ENCODE results near the gene SPATA46.

Gene SPATA46

DNA sequence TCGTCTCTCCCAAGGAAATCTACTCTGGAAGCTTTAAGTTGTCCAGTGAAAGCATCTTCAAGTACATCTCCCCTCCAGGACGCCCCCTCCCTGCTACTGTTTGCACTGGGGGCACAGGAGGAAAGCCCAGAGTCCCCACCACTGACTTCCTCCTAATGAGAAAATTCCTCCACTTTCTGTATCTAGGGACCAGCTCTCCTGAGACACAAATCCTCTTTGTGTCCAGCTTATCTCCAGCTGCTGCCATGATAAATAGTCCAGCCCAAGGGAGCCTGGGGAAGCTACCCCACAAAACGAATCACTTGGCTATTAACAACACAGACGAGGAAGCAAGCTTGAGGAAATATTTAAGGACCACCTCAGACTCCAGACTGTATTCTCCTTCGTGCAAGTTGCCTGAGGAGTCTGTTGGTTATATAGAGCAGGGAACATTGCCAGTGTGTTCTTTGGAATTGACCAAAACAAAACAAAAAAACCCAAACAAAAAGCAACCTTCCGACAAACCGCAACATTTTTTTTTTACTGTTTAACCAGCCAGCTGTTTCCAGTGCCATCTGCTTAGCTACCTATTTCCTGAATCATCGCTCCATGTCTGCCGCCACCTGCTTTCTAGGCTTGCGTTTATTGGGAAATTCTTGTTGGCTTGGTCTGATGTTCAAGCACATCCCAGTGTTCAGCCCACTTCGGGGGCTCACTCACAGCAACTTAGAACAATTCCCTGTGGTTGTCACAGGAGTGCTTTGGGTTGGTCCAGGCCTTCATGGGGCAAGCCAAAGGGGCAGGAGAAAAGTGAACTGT, 12.6 kb upstream of the SPATA46 start:
- H3K9ac ChIP-seq (ENCODE audit: low read depth, low read length), result no peak overlapping the region
- H3K27me3 ChIP-seq (ENCODE audit: control insufficient read depth, insufficient read depth, low read length), result no peaks in the 10 kb centered on the region
- no peaks in the 10 kb centered on the region for H3K9me3 ChIP-seq (ENCODE audit: control insufficient read depth, insufficient read depth, low read length)
- H3K36me3 ChIP-seq (ENCODE audit: control insufficient read depth, insufficient read depth, low read length), result no peaks in the 10 kb centered on the region
- H3K4me1 ChIP-seq (ENCODE audit: control insufficient read depth, insufficient read depth, low read length), result peaks cover 8% of the 10 kb centered on the region
- no peak overlapping the region for H3K4me3 ChIP-seq (ENCODE audit: low read depth, low read length)

DNA sequence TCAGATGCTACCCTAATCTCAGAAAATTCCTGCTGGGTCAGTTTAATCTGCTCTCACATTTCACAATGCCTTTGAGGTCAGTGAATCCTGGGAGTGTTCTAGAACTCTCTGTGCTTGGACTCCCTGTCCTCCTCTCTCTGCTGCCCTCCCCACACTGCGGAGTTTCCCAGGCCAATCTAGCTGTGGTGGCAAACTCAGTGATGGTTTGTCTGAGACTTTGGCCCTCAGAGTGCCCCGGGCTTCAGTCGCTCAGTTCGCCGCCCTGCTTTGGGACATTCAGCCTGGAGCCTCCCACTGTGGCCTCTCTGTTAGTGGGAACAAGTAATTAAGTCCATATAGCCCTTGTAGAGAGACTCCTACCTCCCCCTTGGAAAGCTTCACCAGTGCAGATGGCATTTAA, 12.0 kb upstream of the SPATA46 start:
- Histone ChIP-seq H3K9ac (ENCODE audit: low read depth, low read length) (no peak overlapping the region), H3K9me3 (ENCODE audit: control insufficient read depth, insufficient read depth, low read length) (no peaks in the 10 kb centered on the region), H3K27me3 (ENCODE audit: control insufficient read depth, insufficient read depth, low read length) (no peaks in the 10 kb centered on the region), H3K36me3 (ENCODE audit: control insufficient read depth, insufficient read depth, low read length) (peaks cover 4% of the 10 kb centered on the region), H3K4me3 (ENCODE audit: low read depth, low read length) (no peak overlapping the region), H3K4me1 (ENCODE audit: control insufficient read depth, insufficient read depth, low read length) (peaks cover 8% of the 10 kb centered on the region)

GRCh38 chr1:162388083-162388594, 11.5 kb upstream of the SPATA46 start:
- Histone ChIP-seq H3K9ac (ENCODE audit: low read depth, low read length) (no peak overlapping the region), H3K4me1 (ENCODE audit: control insufficient read depth, insufficient read depth, low read length) (peaks cover 8% of the 10 kb centered on the region), H3K36me3 (ENCODE audit: control insufficient read depth, insufficient read depth, low read length) (peaks cover 9% of the 10 kb centered on the region), H3K9me3 (ENCODE audit: control insufficient read depth, insufficient read depth, low read length) (no peaks in the 10 kb centered on the region), H3K4me3 (ENCODE audit: low read depth, low read length) (no peak overlapping the region), H3K27me3 (ENCODE audit: control insufficient read depth, insufficient read depth, low read length) (no peaks in the 10 kb centered on the region)

DNA sequence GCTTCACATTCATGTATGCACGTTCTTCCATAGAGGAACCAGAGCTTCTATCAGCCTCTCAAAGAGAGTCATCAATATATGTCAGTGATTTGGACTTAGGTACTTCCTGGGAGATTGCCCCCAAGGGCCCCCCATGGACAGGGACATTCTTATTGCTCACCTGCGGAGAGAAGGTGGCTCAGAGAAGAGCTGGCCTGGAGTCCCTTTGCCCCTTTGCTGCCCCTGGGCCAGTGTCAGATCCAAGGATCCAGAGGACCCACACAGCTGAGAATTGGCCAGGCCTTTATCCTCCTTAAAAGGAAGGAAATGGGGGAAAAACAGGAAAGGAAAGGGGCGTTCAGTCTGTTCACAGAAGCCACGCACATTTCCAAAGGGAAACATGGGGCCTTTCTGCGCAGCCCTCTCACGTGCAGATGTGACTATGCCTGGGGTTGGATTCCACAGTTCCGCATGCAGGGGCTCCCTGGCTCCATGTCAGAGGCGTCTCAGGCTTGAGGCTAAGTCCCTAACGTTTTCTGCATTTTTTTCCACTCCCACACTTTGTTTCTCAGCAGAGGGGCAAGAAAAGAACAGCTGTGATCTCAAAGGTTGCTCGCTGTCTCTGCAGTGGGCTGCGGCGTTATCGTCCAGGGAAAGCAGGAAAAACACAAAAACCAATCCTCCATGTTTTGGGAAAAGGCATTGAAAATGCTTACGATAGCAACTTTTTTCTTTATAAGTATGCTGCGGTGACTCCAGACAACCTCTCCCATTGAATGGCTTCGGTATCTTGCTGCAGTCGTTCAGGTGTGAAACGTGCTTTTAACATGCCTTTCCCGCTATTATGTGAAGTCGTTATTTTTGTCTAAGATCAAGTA, 10.8 kb upstream of the SPATA46 start:
- Histone ChIP-seq H3K4me3 (ENCODE audit: low read depth, low read length) (no peak overlapping the region), H3K27me3 (ENCODE audit: control insufficient read depth, insufficient read depth, low read length) (no peaks in the 10 kb centered on the region), H3K4me1 (ENCODE audit: control insufficient read depth, insufficient read depth, low read length) (peaks cover 8% of the 10 kb centered on the region), H3K9me3 (ENCODE audit: control insufficient read depth, insufficient read depth, low read length) (no peaks in the 10 kb centered on the region), H3K36me3 (ENCODE audit: control insufficient read depth, insufficient read depth, low read length) (peaks cover 10% of the 10 kb centered on the region), H3K9ac (ENCODE audit: low read depth, low read length) (no peak overlapping the region)

DNA sequence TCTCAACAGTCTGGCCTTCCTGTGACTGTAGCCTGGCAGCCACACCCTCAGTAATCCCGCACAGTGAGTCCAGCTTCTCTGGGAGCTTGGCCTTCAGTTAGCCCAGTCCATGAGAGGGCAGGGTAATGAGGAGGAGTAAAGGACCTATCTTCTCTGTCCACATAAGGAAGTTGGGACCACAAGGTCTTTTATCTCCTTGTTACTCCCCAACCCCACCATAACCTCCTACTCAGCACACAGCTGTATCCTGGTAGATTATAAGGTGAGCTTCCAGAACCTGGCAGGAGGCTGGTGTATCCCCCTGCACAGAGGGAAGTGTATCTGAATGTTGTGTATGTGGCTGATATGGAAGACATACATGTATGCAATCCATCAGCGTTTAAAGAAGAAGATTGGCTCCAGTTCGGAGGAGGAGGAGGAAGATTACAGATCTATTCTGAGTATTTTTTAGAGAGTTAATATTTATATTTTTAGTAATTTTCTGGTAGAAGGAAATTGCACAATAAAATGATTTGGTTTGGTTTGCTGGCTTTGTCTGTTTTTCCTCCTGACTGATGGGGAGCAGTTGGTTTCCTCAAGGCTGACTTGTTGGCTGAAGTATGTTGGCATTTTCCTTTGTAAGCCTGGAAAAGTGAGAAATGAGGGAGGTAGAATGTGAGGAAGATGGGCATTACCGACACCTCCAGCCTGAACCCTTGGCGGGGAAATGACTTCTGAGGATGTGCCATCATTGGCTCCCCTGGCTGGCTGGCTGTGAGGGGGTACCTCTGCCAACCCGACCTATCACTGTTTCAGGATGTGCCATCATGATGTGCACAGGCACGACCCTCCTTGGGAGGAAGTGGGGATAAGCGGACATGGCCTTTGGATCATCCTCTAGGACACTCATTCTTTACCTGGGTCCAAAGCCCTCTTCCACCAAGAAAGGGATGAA, 9.9 kb upstream of the SPATA46 start:
- Histone ChIP-seq H3K27me3 (ENCODE audit: control insufficient read depth, insufficient read depth, low read length) (no peaks in the 10 kb centered on the region), H3K36me3 (ENCODE audit: control insufficient read depth, insufficient read depth, low read length) (peaks cover 10% of the 10 kb centered on the region), H3K4me3 (ENCODE audit: low read depth, low read length) (no peak overlapping the region), H3K9ac (ENCODE audit: low read depth, low read length) (no peak overlapping the region), H3K9me3 (ENCODE audit: control insufficient read depth, insufficient read depth, low read length) (no peaks in the 10 kb centered on the region), H3K4me1 (ENCODE audit: control insufficient read depth, insufficient read depth, low read length) (peaks cover 3% of the 10 kb centered on the region)

DNA sequence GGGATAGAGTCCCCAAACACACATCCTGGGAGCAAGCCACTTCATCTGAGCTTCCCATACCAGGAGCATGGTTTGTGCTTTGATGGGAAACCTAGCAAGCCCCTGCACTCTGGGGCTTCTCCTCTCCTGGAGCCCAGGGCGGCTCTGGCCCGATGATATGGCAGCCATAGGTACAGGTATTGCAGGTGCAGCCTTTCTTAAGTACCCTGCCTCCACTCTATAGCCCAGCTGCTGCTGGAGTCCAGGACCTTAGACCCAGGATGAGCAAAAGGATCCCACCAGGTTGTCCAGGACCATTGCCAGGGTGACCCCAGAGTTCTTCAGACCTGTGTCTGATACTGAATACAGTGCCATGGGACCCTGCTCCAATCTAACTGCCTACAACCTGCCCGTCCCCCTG, 9.0 kb upstream of the SPATA46 start:
- H3K9ac ChIP-seq (ENCODE audit: low read depth, low read length), result no peak overlapping the region
- peaks cover 10% of the 10 kb centered on the region for H3K36me3 ChIP-seq (ENCODE audit: control insufficient read depth, insufficient read depth, low read length)
- H3K4me3 ChIP-seq (ENCODE audit: low read depth, low read length), result no peak overlapping the region
- peaks cover 2% of the 10 kb centered on the region for H3K4me1 ChIP-seq (ENCODE audit: control insufficient read depth, insufficient read depth, low read length)
- H3K9me3 ChIP-seq (ENCODE audit: control insufficient read depth, insufficient read depth, low read length), result no peaks in the 10 kb centered on the region
- no peaks in the 10 kb centered on the region for H3K27me3 ChIP-seq (ENCODE audit: control insufficient read depth, insufficient read depth, low read length)

DNA sequence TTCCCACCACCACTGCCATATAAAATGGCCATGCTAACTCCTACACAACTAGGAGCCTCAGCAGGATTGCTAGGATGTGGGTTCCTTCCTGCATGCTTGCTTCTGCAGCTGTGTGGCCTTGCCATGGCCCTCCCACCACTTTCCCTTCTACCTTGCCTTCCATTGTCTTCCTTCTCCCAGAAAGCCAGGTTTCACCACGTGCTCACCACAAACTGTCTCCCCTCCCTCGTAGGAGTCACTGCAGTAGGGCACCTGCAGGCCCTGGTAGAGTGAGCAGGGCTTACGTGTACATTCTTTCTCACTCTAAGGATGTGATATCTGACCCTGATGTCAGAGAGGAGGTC, 8.6 kb upstream of the SPATA46 start:
- no peak overlapping the region for H3K9ac ChIP-seq (ENCODE audit: low read depth, low read length)

GRCh38 chr1:162384601-162385279, 8.1 kb upstream of the SPATA46 start:
- Histone ChIP-seq H3K36me3 (ENCODE audit: control insufficient read depth, insufficient read depth, low read length) (peaks cover 10% of the 10 kb centered on the region), H3K27me3 (ENCODE audit: control insufficient read depth, insufficient read depth, low read length) (no peaks in the 10 kb centered on the region), H3K4me3 (ENCODE audit: low read depth, low read length) (no peak overlapping the region), H3K9me3 (ENCODE audit: control insufficient read depth, insufficient read depth, low read length) (no peaks in the 10 kb centered on the region), H3K4me1 (ENCODE audit: control insufficient read depth, insufficient read depth, low read length) (peaks cover 1% of the 10 kb centered on the region), H3K9ac (ENCODE audit: low read depth, low read length) (no peak overlapping the region)

More for the DNA sequence above, 8.6 kb upstream of the SPATA46 start:
- Histone ChIP-seq H3K4me3 (ENCODE audit: low read depth, low read length) (no peak overlapping the region), H3K36me3 (ENCODE audit: control insufficient read depth, insufficient read depth, low read length) (peaks cover 10% of the 10 kb centered on the region), H3K27me3 (ENCODE audit: control insufficient read depth, insufficient read depth, low read length) (no peaks in the 10 kb centered on the region), H3K4me1 (ENCODE audit: control insufficient read depth, insufficient read depth, low read length) (peaks cover 2% of the 10 kb centered on the region), H3K9me3 (ENCODE audit: control insufficient read depth, insufficient read depth, low read length) (no peaks in the 10 kb centered on the region)

DNA sequence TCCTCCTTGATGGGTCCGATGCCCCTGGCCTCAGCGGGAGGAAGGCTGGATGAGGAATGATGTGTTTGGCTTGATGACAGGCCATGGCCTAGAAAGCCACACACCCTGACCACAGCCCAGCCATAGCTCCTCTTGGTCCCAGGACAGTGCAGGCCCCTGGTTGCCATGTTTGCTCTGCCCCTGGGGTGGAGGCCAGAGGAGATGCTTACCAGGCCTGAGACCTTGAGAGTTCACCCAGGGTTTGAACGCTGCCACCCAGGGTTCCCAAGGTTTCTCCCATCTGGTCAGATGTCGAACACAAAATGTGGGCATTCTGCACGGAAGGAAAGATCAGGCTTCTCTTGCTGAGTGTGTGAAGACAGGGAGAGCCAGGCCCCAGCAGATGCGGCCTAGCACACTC, 7.5 kb upstream of the SPATA46 start:
- no peaks in the 10 kb centered on the region for H3K4me1 ChIP-seq (ENCODE audit: control insufficient read depth, insufficient read depth, low read length)
- peaks cover 10% of the 10 kb centered on the region for H3K36me3 ChIP-seq (ENCODE audit: control insufficient read depth, insufficient read depth, low read length)

GRCh38 chr1:162383516-162383915, 6.9 kb upstream of the SPATA46 start:
- Histone ChIP-seq H3K9ac (ENCODE audit: low read depth, low read length) (no peak overlapping the region), H3K36me3 (ENCODE audit: control insufficient read depth, insufficient read depth, low read length) (peaks cover 10% of the 10 kb centered on the region), H3K4me3 (ENCODE audit: low read depth, low read length) (no peak overlapping the region), H3K4me1 (ENCODE audit: control insufficient read depth, insufficient read depth, low read length) (no peaks in the 10 kb centered on the region), H3K27me3 (ENCODE audit: control insufficient read depth, insufficient read depth, low read length) (no peaks in the 10 kb centered on the region), H3K9me3 (ENCODE audit: control insufficient read depth, insufficient read depth, low read length) (no peaks in the 10 kb centered on the region)

More for the DNA sequence above, 7.5 kb upstream of the SPATA46 start:
- Histone ChIP-seq H3K9me3 (ENCODE audit: control insufficient read depth, insufficient read depth, low read length) (no peaks in the 10 kb centered on the region), H3K4me3 (ENCODE audit: low read depth, low read length) (no peak overlapping the region), H3K9ac (ENCODE audit: low read depth, low read length) (no peak overlapping the region), H3K27me3 (ENCODE audit: control insufficient read depth, insufficient read depth, low read length) (no peaks in the 10 kb centered on the region)

DNA sequence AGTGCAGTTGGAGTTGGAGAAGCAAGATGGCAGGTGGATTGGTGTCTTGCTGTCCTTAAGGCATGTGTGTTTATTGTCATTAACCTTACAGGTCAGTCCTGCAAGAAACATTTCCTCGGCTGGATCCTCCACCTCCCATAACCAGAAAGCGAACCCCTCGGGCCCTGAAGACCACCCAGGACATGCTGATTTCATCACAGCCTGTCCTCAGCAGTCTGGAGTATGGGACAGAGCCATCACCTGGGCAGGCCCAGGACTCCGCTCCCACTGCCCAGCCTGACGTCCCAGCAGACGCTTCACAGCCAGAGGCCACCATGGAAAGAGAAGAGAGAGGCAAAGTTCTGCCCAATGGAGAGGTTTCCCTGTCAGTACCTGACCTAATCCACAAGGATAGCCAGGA, 6.4 kb upstream of the SPATA46 start:
- Histone ChIP-seq H3K4me1 (ENCODE audit: control insufficient read depth, insufficient read depth, low read length) (no peaks in the 10 kb centered on the region), H3K27me3 (ENCODE audit: control insufficient read depth, insufficient read depth, low read length) (no peaks in the 10 kb centered on the region), H3K9me3 (ENCODE audit: control insufficient read depth, insufficient read depth, low read length) (no peaks in the 10 kb centered on the region), H3K9ac (ENCODE audit: low read depth, low read length) (no peak overlapping the region), H3K4me3 (ENCODE audit: low read depth, low read length) (no peak overlapping the region), H3K36me3 (ENCODE audit: control insufficient read depth, insufficient read depth, low read length) (peaks cover 10% of the 10 kb centered on the region)

Measured in iPS-15b (cell line).